A549 (cell line): ENCODE measurements around the gene TMEM273. TPM values are rescaled to one million over a fixed set of nuclear protein-coding genes. Genes with fewer than 3 reads are reported as not detected.

Experiments
- ATAC-seq, 2 experiments: fragments of 200-7000 bp in 1 of 2; fragments of >200 bp in 1 of 2; cut with Nextera tagmentation in 1 of 2; cut with Tn5 transposase in 1 of 2; 3 replicates each; pipeline versions ENCODE4 v1.8.0 to v1.9.1; 2018 to 2020; ENCODE audit warnings: mild to moderate bottlenecking in 1 of 2, moderate library complexity in 1 of 2
- CTCF ChIA-PET: fragments of 300-600 bp; sonication (Branson Sonifier 250); formaldehyde crosslinking; extraction: SDS; loops from one replicate; lab custom pipeline; 2021; ENCODE audit warnings: antibody characterized with exemption, inconsistent platforms; lab: Yijun Ruan, JAX
- POLR2A ChIA-PET: fragments of 350-600 bp; formaldehyde crosslinking; extraction: SDS; loops from one replicate; lab custom pipeline; 2021; ENCODE audit warnings: antibody characterized with exemption, inconsistent platforms; lab: Yijun Ruan, JAX
- DNase-seq, 2 experiments: peaks; one replicate each; pipeline versions ENCODE4 v3.0.0 to v3.0.0-alpha.2; 2011 to 2016; ENCODE audit warnings: low read depth in 1 of 2, low spot score in 1 of 2
- FAIRE-seq: peaks from 2 replicates; lab custom pipeline; 2011; peaks lifted over from hg19 to GRCh38; lab: Jason Lieb, UNC
- H3K27ac ChIP-seq, 2 experiments: fragments of >200 bp; sonication (Bioruptor Twin); formaldehyde crosslinking; 3 replicates each; pipeline ENCODE4 v1.5.1; 2016 to 2017
- H3K4me1 ChIP-seq: fragments of >200 bp; sonication (Bioruptor Twin); formaldehyde crosslinking; 3 replicates; pipeline ENCODE4 v1.6.1; 2016
- H3K4me2 ChIP-seq: fragments of >200 bp; sonication (Bioruptor Twin); formaldehyde crosslinking; 3 replicates; pipeline ENCODE4 v1.6.1; 2016
- H3K4me3 ChIP-seq: fragments of >200 bp; sonication (Bioruptor Twin); formaldehyde crosslinking; 3 replicates; pipeline ENCODE4 v1.5.1; 2016
- H3K9me3 ChIP-seq: fragments of >200 bp; sonication (Bioruptor Twin); formaldehyde crosslinking; 3 replicates; pipeline ENCODE4 v1.6.1; 2016
- CBX2 ChIP-seq: fragments of 200-600 bp; sonication (generic); IDR thresholded peaks from 2 replicates; pipeline ENCODE4 v1.6.1; 2016; ENCODE audit warnings: low read depth, mild to moderate bottlenecking, borderline replicate concordance
- CEBPB ChIP-seq, 2 experiments: fragments of >200 bp in 1 of 2; sonication (Bioruptor Twin) in 1 of 2; formaldehyde crosslinking in 1 of 2; IDR thresholded peaks; 2 replicates each; pipeline ENCODE4 v1.6.1; 2012 to 2016
- EHF ChIP-seq: fragments of 250-450 bp; sonication (Bioruptor Pico); IDR thresholded peaks from 2 replicates; pipeline ENCODE4 v1.5.0; 2020; ENCODE audit warnings: mild to moderate bottlenecking
- EHMT2 ChIP-seq: fragments of 200-600 bp; sonication (generic); IDR thresholded peaks from 2 replicates; pipeline ENCODE4 v1.6.1; 2016; ENCODE audit warnings: antibody characterized with exemption, low read depth, mild to moderate bottlenecking, moderate library complexity
- EP300 ChIP-seq, 2 experiments: fragments of >200 bp; sonication (Bioruptor Twin); formaldehyde crosslinking; IDR thresholded peaks; 2 replicates in 1 of 2; 3 replicates in 1 of 2; pipeline ENCODE4 v1.6.1; 2016 to 2017
- FOSB ChIP-seq: fragments of 250-450 bp; sonication (Bioruptor Pico); IDR thresholded peaks from 2 replicates; pipeline ENCODE4 v1.5.0; 2020; ENCODE audit warnings: mild to moderate bottlenecking, moderate library complexity
- GATA3 ChIP-seq: IDR thresholded peaks from 2 replicates; pipeline ENCODE4 v1.6.1; 2012; ENCODE audit warnings: borderline replicate concordance
- HOXB13 ChIP-seq: fragments of 250-450 bp; sonication (Bioruptor Pico); IDR thresholded peaks from 2 replicates; pipeline ENCODE4 v1.5.0; 2020; ENCODE audit warnings: low read depth, mild to moderate bottlenecking, moderate library complexity
- JUN ChIP-seq, 2 experiments: fragments of >200 bp; sonication (Bioruptor Twin); formaldehyde crosslinking; IDR thresholded peaks; 2 replicates in 1 of 2; 3 replicates in 1 of 2; pipeline ENCODE4 v1.6.1; 2016 to 2017
- JUNB ChIP-seq: fragments of >200 bp; sonication (Bioruptor Twin); formaldehyde crosslinking; IDR thresholded peaks from 2 replicates; pipeline ENCODE4 v1.6.1; 2016
- KDM1A ChIP-seq: fragments of 200-600 bp; sonication (generic); IDR thresholded peaks from 2 replicates; pipeline ENCODE4 v1.6.1; 2016; ENCODE audit warnings: low read depth, mild to moderate bottlenecking
- KDM5A ChIP-seq: fragments of 200-600 bp; sonication (generic); IDR thresholded peaks from 2 replicates; pipeline ENCODE4 v1.6.1; 2016; ENCODE audit warnings: antibody characterized with exemption, mild to moderate bottlenecking
- NFE2L2 ChIP-seq: fragments of 150-350 bp; conservative IDR thresholded peaks from 2 replicates; pipeline ENCODE4 v1.6.1; 2014; ENCODE audit warnings: low read length
- NPAS2 ChIP-seq: fragments of 250-450 bp; sonication (Bioruptor Pico); IDR thresholded peaks from 2 replicates; pipeline ENCODE4 v1.8.0; 2022; ENCODE audit warnings: mild to moderate bottlenecking, moderate library complexity, borderline replicate concordance
- NR3C1 ChIP-seq: fragments of >200 bp; sonication (Bioruptor Twin); formaldehyde crosslinking; IDR thresholded peaks from 3 replicates; pipeline ENCODE4 v1.6.1; 2017
- POLR2AphosphoS2 ChIP-seq: conservative IDR thresholded peaks from 2 replicates; pipeline ENCODE4 v1.6.1; 2012; ENCODE audit warnings: low read length, improper control_type of control experiment, inconsistent platforms
- RARB ChIP-seq: fragments of 250-450 bp; sonication (Bioruptor Pico); IDR thresholded peaks from 2 replicates; pipeline ENCODE4 v1.8.0; 2021; ENCODE audit warnings: mild to moderate bottlenecking, moderate library complexity
- RNF2 ChIP-seq: fragments of 200-600 bp; sonication (generic); IDR thresholded peaks from 2 replicates; pipeline ENCODE4 v1.6.1; 2016; ENCODE audit warnings: low read depth, mild to moderate bottlenecking, antibody characterized with exemption, moderate library complexity, borderline replicate concordance
- ZFP36 ChIP-seq: fragments of 450-650 bp; IDR thresholded peaks from 2 replicates; pipeline ENCODE4 v1.6.1; 2014; ENCODE audit warnings: borderline replicate concordance; ENCODE audit not compliant: partially characterized antibody
- ZSCAN20 ChIP-seq: fragments of 250-450 bp; sonication (Bioruptor Pico); IDR thresholded peaks from 2 replicates; pipeline ENCODE4 v1.8.0; 2022; ENCODE audit warnings: mild to moderate bottlenecking, moderate library complexity
- WGBS: methylation state at CpG from one replicate; pipeline ENCODE4 v1.1.6; 2017; ENCODE audit errors: missing lambda C conversion rate; 5-methylcytosine and 5-hydroxymethylcytosine counted together
- polyA plus RNA-seq, 4 experiments: library from polyadenylated mRNA; depleted of rRNA in 3 of 4; stranded (reverse); fragments of >200 nt; fragmentation: RNase III in 1 of 4; extraction: RNeasy Plus Mini Kit Qiagen cat#74134 plus additional on column Dnase treatment in 1 of 4; gene quantifications; 2 replicates in 3 of 4; 3 replicates in 1 of 4; pipeline ENCODE4 v1.2.3, GENCODE V29; 2011 to 2017
- TF ChIP-seq, protein P1 (sequence below): IDR thresholded peaks from 2 replicates; pipeline ENCODE4 v1.6.1; 2012
- TF ChIP-seq, protein P2 (sequence below): fragments of 150-350 bp; IDR thresholded peaks from 2 replicates; pipeline ENCODE4 v1.6.1; 2014; ENCODE audit warnings: low read depth, mild to moderate bottlenecking, low read length
- TF ChIP-seq, protein P3 (sequence below): fragments of 200-600 bp; sonication (generic); IDR thresholded peaks from 2 replicates; pipeline ENCODE4 v1.6.1; 2016; ENCODE audit warnings: antibody characterized with exemption, mild to moderate bottlenecking, moderate library complexity
- TF ChIP-seq, protein P4 (sequence below): IDR thresholded peaks from 2 replicates; pipeline ENCODE4 v1.6.1; 2012; ENCODE audit warnings: low read depth, borderline replicate concordance
- TF ChIP-seq, protein P5 (sequence below): fragments of >200 bp; sonication (Bioruptor Twin); formaldehyde crosslinking; IDR thresholded peaks from 2 replicates; pipeline ENCODE4 v1.6.1; 2016
- TF ChIP-seq, protein P6 (sequence below): fragments of >200 bp; sonication (Bioruptor Twin); formaldehyde crosslinking; IDR thresholded peaks from 3 replicates; pipeline ENCODE4 v1.5.1; 2016

Gene TMEM273
- polyA plus RNA-seq, 2 of the 4 experiments (the other 2 are of a cell fraction) = not detected

DNA sequence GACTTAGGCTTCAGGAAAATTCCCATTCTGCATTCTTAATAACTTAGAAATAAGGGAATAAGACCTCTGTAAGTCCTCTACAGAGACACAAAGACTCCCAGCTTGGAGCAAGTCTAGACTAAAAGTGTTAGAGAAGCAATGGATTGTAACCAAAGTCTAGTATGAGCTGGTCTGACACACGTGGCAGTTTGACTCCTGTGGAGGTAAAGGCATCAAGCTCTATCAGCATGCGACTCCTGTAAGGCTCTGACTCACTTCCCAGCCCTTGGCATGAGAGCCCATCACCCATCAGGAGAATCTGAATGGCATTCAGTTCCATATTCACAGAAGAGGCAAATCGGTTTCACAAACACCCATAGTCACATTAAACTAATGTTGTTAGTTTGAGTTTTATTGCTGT, 68.4 kb downstream of the TMEM273 start:
- H3K9me3 ChIP-seq = no peaks in the 10 kb centered on the region
- no peak for ATAC-seq
- no peak overlapping the region for H3K27ac ChIP-seq
- TF ChIP-seq GATA3 (no peak), CEBPB (IDR thresholded peaks at IDR 0.05) (no peak), CBX2 (no peak), RNF2 (no peak), ZSCAN20 (CRISPR knock-in tag) (no peak), FOSB (CRISPR knock-in tag) (no peak), ZFP36 (no peak), JUN (IDR thresholded peaks at IDR 0.05) (no peak), KDM5A (no peak), NPAS2 (CRISPR knock-in tag) (no peak), JUNB (no peak), EP300 (IDR thresholded peaks at IDR 0.05) (no peak), EHMT2 (no peak), HOXB13 (no peak), NFE2L2 (no peak), NR3C1 (no peak)
- TF ChIP-seq, protein P1, sequence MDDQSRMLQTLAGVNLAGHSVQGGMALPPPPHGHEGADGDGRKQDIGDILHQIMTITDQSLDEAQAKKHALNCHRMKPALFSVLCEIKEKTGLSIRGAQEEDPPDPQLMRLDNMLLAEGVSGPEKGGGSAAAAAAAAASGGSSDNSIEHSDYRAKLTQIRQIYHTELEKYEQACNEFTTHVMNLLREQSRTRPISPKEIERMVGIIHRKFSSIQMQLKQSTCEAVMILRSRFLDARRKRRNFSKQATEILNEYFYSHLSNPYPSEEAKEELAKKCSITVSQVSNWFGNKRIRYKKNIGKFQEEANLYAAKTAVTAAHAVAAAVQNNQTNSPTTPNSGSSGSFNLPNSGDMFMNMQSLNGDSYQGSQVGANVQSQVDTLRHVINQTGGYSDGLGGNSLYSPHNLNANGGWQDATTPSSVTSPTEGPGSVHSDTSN = no peak
- TF ChIP-seq, protein P2, sequence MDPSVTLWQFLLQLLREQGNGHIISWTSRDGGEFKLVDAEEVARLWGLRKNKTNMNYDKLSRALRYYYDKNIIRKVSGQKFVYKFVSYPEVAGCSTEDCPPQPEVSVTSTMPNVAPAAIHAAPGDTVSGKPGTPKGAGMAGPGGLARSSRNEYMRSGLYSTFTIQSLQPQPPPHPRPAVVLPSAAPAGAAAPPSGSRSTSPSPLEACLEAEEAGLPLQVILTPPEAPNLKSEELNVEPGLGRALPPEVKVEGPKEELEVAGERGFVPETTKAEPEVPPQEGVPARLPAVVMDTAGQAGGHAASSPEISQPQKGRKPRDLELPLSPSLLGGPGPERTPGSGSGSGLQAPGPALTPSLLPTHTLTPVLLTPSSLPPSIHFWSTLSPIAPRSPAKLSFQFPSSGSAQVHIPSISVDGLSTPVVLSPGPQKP = no peak
- TF ChIP-seq, protein P3, sequence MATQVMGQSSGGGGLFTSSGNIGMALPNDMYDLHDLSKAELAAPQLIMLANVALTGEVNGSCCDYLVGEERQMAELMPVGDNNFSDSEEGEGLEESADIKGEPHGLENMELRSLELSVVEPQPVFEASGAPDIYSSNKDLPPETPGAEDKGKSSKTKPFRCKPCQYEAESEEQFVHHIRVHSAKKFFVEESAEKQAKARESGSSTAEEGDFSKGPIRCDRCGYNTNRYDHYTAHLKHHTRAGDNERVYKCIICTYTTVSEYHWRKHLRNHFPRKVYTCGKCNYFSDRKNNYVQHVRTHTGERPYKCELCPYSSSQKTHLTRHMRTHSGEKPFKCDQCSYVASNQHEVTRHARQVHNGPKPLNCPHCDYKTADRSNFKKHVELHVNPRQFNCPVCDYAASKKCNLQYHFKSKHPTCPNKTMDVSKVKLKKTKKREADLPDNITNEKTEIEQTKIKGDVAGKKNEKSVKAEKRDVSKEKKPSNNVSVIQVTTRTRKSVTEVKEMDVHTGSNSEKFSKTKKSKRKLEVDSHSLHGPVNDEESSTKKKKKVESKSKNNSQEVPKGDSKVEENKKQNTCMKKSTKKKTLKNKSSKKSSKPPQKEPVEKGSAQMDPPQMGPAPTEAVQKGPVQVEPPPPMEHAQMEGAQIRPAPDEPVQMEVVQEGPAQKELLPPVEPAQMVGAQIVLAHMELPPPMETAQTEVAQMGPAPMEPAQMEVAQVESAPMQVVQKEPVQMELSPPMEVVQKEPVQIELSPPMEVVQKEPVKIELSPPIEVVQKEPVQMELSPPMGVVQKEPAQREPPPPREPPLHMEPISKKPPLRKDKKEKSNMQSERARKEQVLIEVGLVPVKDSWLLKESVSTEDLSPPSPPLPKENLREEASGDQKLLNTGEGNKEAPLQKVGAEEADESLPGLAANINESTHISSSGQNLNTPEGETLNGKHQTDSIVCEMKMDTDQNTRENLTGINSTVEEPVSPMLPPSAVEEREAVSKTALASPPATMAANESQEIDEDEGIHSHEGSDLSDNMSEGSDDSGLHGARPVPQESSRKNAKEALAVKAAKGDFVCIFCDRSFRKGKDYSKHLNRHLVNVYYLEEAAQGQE = no peak
- TF ChIP-seq, protein P4, sequence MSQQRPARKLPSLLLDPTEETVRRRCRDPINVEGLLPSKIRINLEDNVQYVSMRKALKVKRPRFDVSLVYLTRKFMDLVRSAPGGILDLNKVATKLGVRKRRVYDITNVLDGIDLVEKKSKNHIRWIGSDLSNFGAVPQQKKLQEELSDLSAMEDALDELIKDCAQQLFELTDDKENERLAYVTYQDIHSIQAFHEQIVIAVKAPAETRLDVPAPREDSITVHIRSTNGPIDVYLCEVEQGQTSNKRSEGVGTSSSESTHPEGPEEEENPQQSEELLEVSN = no peak
- DNase-seq = no peak
- no peak overlapping the region for H3K4me2 ChIP-seq
- no peaks in the 10 kb centered on the region for H3K4me1 ChIP-seq
- POLR2A ChIA-PET = no interaction called here
- H3K4me3 ChIP-seq = no peak overlapping the region
- 6% methylated on average over 3 of the region's 3 CpGs for WGBS
- CTCF ChIA-PET = interaction anchor here (1.3 kb wide), 1 partner anchor 20 kb away, joined by 5 read pairs; no protein-coding TSS in a partner anchor
- no peak for FAIRE-seq

DNA sequence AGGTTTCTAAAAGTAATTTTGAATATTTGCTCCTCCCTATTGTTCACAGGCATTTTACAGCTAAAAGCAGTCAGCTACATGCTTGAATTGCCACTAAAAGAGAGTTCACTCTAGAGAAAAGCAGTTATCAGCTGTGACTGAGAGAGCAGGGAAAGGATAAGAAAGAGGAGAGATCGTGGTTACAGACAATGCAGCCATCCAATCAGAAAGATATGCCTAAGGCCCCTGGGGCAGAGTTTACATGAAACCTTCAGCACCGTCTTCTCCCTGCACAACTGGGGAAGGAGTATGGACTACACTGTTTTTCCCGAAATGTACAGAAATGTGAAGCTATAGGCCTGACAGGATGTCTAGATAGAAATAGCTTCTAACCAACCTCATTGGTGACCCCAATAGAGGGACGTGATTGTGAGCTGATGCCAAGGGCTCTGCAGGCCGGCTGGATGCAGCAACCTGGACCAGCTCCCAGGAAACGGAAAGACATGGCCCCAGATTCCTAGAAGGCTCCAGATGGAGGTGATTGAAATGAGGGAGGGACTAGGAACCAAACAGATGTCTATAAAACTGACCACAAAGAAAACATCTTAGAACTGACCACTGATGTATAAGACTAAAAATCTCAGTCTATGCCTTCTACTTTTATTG, 69.6 kb downstream of the TMEM273 start:
- CTCF ChIA-PET = interaction anchor here (1.0 to 1.3 kb wide), 2 partner anchors 10 to 462 kb away, joined by 3 read pairs; no protein-coding TSS in a partner anchor

More for the DNA sequence above, 69.6 kb downstream of the TMEM273 start:
- FAIRE-seq (no peak), DNase-seq (no peak), ATAC-seq (no peak)
- POLR2A ChIA-PET = no interaction called here
- no peak overlapping the region for H3K27ac ChIP-seq
- no peak for TF ChIP-seq EHF (CRISPR knock-in tag)
- no peak for TF ChIP-seq FOSB (CRISPR knock-in tag)
- TF ChIP-seq, protein P5, sequence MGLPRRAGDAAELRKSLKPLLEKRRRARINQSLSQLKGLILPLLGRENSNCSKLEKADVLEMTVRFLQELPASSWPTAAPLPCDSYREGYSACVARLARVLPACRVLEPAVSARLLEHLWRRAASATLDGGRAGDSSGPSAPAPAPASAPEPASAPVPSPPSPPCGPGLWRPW = no peak
- TF ChIP-seq, protein P6, sequence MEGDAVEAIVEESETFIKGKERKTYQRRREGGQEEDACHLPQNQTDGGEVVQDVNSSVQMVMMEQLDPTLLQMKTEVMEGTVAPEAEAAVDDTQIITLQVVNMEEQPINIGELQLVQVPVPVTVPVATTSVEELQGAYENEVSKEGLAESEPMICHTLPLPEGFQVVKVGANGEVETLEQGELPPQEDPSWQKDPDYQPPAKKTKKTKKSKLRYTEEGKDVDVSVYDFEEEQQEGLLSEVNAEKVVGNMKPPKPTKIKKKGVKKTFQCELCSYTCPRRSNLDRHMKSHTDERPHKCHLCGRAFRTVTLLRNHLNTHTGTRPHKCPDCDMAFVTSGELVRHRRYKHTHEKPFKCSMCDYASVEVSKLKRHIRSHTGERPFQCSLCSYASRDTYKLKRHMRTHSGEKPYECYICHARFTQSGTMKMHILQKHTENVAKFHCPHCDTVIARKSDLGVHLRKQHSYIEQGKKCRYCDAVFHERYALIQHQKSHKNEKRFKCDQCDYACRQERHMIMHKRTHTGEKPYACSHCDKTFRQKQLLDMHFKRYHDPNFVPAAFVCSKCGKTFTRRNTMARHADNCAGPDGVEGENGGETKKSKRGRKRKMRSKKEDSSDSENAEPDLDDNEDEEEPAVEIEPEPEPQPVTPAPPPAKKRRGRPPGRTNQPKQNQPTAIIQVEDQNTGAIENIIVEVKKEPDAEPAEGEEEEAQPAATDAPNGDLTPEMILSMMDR = no peak
- TF ChIP-seq KDM1A = no peak
- TF ChIP-seq RARB (CRISPR knock-in tag) = no peak
- TF ChIP-seq CBX2 = no peak
- no peak for TF ChIP-seq POLR2AphosphoS2
- no peak for TF ChIP-seq NR3C1
- WGBS = 35% methylated on average over 6 of the region's 6 CpGs
- no peak overlapping the region for H3K4me2 ChIP-seq
- no peak overlapping the region for H3K4me3 ChIP-seq
- no peaks in the 10 kb centered on the region for H3K4me1 ChIP-seq
- H3K9me3 ChIP-seq = no peaks in the 10 kb centered on the region
